Measurements from ENCODE around the gene ELAVL3. TPM values are rescaled to one million over a fixed set of nuclear protein-coding genes. Genes with fewer than 3 reads are reported as not detected.
A peak's percentile ranks its signal among the peaks of the same experiment; 100 is the strongest.

ELAVL3 gene
- total RNA-seq, 6 donors from 2014 or later = 0.03 TPM; not detected in 5

- Histone ChIP-seq H3K36me3 (peaks cover 0 to 16% (median 7%) of the 10 kb centered on the region in 4 donors), H3K4me1 (peaks cover 32 to 50% (median 40%) of the 10 kb centered on the region in 4 donors), H3K27ac (peak overlapping the region in 1 of 4 donors; percentile 23), H3K9me3 (no peaks in the 10 kb centered on the region), H3K4me3 (peak overlapping the region in 3 of 4 donors; percentile 27 to 46 (median 37)), H3K27me3 (peaks cover 2 to 37% (median 30%) of the 10 kb centered on the region in 4 donors)
- ATAC-seq (ENCODE audit: low FRiP score in 2 of 2) (peak; percentile 64 to 72), DNase-seq (peak; percentile 46 to 89)
- TF ChIP-seq CTCF (IDR thresholded peaks at IDR 0.05) = peak in 1 of 6 experiments; percentile 9
- TF ChIP-seq POLR2A (IDR thresholded peaks at IDR 0.05) = no peak
- TF ChIP-seq POLR2AphosphoS5 (IDR thresholded peaks at IDR 0.05) = no peak
- TF ChIP-seq EP300 (IDR thresholded peaks at IDR 0.05) = no peak
- 8 to 30% methylated on average over 4 to 24 of the region's 50 CpGs for WGBS, 2 donors
Observed at GRCh38 chr19:11481534-11482383, 913 bp upstream of the ELAVL3 start.

- no peak for ATAC-seq (ENCODE audit: low FRiP score in 2 of 2)
- H3K4me1 ChIP-seq = peaks cover 32 to 50% (median 40%) of the 10 kb centered on the region in 4 donors
- no peaks in the 10 kb centered on the region for H3K9me3 ChIP-seq
- WGBS, 2 donors = 7 to 13% methylated on average over 7 to 65 of the region's 86 CpGs
- peaks cover 0 to 10% (median 5%) of the 10 kb centered on the region in 4 donors for H3K36me3 ChIP-seq
- DNase-seq = peak in 1 of 2 donors; percentile 83
- no peak for TF ChIP-seq CTCF (IDR thresholded peaks at IDR 0.05)
- TF ChIP-seq POLR2AphosphoS5 (IDR thresholded peaks at IDR 0.05) = no peak
- TF ChIP-seq POLR2A (IDR thresholded peaks at IDR 0.05) = no peak
- no peak for TF ChIP-seq EP300 (IDR thresholded peaks at IDR 0.05)
- H3K4me3 ChIP-seq = peak overlapping the region in 2 of 4 donors; percentile 15 to 17
- H3K27me3 ChIP-seq = peaks cover 2 to 37% (median 30%) of the 10 kb centered on the region in 4 donors
- no peak overlapping the region for H3K27ac ChIP-seq
Observed at GRCh38 chr19:11479898-11480714, 740 bp downstream of the ELAVL3 start.

- 31 to 40% methylated on average over 24 to 42 of the region's 62 CpGs for WGBS, 2 donors
- TF ChIP-seq CTCF (IDR thresholded peaks at IDR 0.05) (no peak), EP300 (IDR thresholded peaks at IDR 0.05) (no peak), POLR2AphosphoS5 (IDR thresholded peaks at IDR 0.05) (no peak), POLR2A (IDR thresholded peaks at IDR 0.05) (no peak)
Observed at GRCh38 chr19:11479090-11479897, 1.6 kb downstream of the ELAVL3 start.

More at GRCh38 chr19:11479090-11479897, 1.6 kb downstream of the ELAVL3 start:
- Histone ChIP-seq H3K27ac (no peak overlapping the region), H3K4me3 (peak overlapping the region in 2 of 4 donors; percentile 15 to 17), H3K27me3 (peaks cover 2 to 37% (median 30%) of the 10 kb centered on the region in 4 donors), H3K4me1 (peaks cover 32 to 50% (median 40%) of the 10 kb centered on the region in 4 donors), H3K36me3 (peaks cover 0 to 9% (median 5%) of the 10 kb centered on the region in 4 donors), H3K9me3 (no peaks in the 10 kb centered on the region)
- peak in 1 of 2 donors; percentile 91 for DNase-seq
- peak in 1 of 2 donors; percentile 25 for ATAC-seq (ENCODE audit: low FRiP score in 2 of 2)

All from upper lobe of left lung (tissue), 6 donors.